ENCODE measurements around the gene SMIM43.
"Not testable (repeated sequence)": the region's sequence is repeated elsewhere in the genome, so short reads cannot be mapped to it uniquely, and the experiment has no call there.

Gene SMIM43

DNA sequence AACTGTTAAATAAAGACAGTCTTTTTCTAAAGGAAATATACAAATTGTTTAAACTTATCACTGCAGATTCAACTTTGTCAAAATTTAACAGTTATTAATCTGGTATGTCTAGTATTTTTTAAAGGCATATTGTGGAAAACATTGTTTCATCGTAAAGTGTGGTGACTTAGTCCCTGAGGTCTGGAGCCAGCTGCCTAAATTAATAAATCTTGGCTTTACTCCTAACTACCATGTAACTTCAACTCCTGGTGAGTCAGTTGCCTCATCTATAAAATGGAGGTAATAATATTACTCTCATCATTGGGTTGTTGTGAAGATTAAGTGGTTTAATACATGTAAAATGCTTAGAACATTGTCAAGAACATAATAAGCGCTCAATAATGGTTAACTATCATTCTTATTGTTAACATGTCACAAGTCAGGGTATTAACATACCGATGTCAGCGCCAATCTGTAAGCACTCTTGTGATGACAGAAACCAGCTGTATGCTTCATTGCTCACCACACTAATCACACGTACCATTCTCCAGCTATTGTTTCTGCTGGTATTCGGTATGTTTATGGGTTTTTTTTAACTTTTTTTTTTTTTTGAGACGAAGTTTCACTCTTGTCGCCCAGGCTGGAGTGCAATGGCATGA is 14.1 kb upstream of the SMIM43 start:
- DNase-seq = no peak

DNA sequence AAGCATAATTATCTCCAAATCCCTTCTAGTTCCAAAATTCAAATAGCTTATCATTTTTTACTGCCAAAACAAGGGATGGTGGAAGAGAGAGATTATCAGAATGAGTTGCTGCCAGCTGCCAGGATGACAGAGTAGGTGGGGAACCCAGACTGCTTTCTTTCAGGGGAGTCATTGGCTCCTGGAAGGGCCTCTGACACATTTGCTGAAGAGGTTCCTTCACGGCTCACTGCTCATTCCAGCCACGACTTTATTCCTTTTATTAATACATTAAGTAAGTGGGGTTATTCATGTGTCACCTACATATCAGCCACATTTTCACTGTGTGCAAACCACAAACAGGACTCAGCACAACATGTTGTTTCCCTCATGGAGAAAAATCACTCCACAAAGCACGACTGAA is 12.7 kb upstream of the SMIM43 start:
- DNase-seq = peak; percentile 4

GRCh38 chr4:121776610-121777401 is 11.8 kb upstream of the SMIM43 start:
- no peak for DNase-seq

DNA sequence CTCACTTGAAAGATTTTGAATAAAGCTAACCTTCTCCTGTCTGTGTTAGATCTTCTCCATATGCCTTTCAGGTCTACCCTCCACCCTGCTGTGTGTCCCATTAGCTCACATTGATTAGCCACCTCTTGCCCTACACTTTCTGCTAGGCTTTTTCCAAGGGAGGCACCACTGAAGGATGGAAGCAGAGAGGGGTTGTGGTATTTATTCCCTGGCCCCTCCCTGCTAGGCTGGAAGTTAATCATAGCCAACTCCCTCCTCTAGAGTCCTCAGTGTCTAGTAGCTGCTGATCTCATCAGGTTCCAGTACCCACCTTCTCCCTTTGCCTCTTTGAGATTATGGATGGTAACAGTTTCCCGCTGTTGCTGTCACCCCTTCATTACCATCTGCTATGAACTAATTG is 8.9 kb upstream of the SMIM43 start:
- DNase-seq = no peak

DNA sequence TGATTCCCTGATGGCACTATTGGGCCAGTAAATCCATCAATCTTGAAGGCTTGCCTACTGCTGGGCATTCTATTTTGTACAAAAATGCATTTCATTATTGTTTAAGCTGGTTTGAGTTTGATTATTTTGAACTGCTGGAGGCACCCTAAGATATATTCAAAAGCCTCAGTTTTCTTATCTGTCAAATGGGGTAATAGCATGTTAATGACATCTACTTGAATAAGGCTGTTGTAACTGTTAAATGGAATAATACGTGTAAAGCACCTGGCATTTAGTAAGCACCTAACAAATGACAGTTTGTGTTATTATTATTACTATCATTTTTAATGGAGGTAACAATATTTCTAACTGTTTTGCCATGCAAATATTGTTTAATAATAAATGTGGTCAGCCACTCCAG is 6.9 kb upstream of the SMIM43 start:
- DNase-seq = no peak

DNA sequence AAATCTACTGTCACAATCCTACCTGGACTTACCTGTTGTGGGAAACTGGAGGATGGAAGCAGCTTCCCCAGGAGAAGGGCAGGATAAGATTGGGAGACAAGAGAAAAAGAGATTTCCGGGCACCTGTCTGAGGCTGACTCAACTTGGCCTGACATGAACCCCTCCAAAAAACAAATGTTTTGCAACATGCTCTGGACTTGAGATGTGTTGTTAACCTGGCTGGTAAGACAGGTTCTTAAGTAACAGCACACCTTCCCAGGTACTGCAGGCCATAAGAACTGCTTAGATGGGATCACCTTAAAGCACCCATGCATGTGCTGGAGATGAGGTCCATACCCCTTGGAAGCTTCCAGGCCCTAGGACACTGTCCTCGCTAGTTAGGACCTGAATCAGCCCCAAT is 4.4 kb upstream of the SMIM43 start:
- DNase-seq = no peak

GRCh38 chr4:121767166-121767565 is 2.2 kb upstream of the SMIM43 start:
- no peak for DNase-seq

DNA sequence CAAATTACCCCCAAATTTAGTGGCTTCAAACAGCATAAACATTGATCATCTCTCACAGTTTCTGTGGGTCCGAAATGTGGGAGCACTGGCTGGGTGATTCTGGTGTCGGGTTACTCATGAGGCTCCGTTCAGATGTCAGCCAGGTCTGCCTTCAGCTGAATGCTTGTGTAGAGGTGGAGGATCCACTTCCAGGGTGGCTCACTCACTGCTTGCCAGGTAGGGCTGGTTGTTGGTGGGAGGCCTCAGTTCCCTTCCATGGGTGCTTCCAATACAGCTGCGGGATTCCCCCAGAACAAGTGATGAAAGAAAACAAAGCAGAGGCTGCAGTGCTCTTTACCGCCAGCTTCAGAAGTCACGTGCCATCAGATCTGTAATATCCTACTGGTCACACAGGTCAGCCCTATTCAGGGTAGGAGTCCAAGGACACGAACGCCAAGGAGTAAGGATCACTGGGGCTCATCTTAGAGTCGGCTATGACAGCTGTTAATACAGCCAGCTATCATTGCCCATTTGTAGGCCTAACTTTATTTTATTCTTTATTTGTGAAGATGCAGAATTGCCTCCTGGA is 1.1 kb upstream of the SMIM43 start:
- DNase-seq = no peak

- no peak for DNase-seq
Measured at GRCh38 chr4:121765368-121765705, 373 bp upstream of the SMIM43 start.

- no peak for DNase-seq
Measured at GRCh38 chr4:121764303-121764701, 662 bp downstream of the SMIM43 start.

GRCh38 chr4:121760205-121760604 is 4.8 kb downstream of the SMIM43 start:
- no peak for DNase-seq

DNA sequence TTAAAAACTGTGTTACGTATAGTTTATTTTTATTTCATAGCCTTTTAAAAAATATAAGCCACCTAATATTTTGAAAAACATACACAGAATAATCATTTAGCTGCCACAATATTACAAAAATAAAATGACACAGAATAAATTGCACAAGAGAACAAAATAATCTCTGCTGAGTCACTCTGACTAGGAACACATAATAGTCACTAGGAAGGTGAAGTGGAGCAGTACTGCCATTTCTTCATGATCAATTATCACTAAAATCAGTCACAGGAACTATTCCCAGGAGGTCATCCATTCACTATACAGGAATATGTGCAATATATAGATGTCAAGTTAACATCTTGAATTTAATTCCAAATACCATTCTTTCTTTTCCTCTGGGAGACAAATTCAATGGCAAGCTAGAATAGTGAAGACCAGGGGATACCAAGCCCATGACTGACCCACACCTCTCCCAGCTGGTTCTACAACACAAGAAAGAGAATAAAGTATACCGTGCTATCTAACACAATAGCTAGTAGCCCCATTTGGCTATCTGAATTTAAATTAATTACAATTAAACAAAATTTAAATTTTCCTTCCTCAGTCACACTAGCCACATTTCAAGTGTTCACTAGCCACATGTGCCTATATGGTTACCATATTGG is 5.9 kb downstream of the SMIM43 start:
- DNase-seq = no peak

DNA sequence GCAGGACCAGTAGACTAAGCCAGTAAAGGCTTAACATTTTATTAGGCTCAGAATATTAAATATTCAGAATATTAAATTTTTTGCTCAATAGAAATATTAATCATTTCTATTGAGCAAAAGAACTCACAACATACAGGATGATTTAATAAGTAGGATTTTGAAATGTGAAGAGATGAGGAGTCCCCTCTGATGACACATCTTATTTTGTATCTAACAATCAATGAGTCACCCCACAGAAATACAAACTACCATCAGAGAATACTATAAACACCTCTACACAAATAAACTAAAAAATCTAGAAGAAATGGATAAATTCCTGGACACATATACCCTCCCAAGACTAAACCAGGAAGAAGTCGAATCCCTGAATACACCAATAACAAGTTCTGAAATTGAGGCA is 12.8 kb downstream of the SMIM43 start:
- DNase-seq = not testable (repeated sequence)

- DNase-seq = no peak
Measured at GRCh38 chr4:121749225-121749624, 15.7 kb downstream of the SMIM43 start.

DNA sequence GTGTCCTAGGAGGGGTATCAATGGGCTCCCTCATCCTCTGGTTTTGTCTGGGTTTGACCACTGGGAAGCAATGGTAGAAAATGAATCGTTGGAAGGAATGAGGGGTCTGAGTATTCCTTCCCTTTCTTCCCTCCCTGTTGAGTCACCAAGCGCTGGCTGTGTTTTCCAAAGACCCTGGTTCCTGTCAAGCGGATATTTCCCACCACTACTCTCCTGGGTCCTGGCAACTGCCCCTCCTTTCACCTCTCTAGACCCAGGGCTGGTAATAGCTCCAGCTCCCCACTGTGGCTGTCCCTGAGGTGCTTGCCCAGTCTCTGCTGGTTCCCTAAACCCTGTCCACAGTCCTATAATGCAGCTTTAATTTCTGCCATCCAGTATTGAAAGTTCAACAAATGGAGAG is 22.2 kb downstream of the SMIM43 start:
- no peak for DNase-seq

- DNase-seq = peak; percentile 68
Measured at GRCh38 chr4:121741751-121742150, 23.2 kb downstream of the SMIM43 start.

- no peak for DNase-seq
Measured at GRCh38 chr4:121740796-121741409, 24.1 kb downstream of the SMIM43 start.

DNA sequence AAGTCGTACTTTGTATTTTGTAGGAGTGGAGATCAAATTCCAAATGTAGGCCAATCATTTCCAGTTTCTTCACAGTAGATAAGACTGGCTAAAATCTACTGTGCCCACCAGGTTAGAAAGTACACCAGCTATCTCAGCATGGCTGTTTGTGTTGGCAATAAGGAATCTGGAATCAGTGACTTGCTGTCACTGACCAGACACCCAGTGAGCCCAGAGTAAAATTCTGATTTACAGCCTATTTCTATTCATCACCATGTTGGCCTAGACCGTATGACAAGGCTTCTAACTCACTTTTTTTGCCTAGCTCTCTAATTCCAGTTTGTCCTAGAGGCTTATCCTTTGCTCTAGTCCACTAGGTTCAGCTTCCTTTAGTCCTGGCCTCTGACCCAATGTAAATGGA is 25.4 kb downstream of the SMIM43 start:
- DNase-seq = no peak

DNA sequence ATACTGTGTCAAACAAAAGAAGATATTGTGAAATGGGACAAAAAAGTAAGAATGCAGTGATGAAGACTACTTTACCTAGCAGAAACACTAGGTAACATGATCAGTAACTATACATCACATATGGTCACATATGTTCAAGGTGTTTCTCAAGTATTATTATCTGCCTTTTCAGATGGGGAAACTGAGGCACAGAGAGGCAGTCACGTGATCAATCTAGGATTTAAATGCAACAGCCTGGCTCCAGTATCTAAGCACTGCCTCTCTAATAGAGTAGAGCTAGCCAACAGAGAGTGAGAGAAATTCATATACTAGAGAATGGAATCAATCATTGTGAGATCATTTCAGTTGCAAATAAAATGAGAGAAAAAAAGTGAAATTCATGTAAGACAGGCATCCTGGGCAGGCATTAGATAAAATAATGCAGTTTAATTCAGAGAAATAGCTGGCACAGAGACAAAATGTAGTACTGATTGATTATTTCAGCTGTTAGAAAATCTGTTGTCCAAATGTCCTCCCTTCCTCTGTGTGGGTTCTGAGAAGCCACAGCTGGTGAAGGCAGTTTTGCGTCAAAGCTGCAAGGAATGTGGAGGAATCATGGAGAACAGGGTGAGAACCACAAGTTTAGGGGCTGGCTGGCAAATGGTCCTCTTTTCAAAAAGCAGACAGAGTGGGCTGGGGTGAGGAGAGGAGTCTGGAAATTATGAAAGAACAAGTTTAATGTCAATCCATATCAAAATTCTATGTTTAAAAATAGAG is 26.0 kb downstream of the SMIM43 start:
- DNase-seq = no peak

GRCh38 chr4:121737846-121738554 is 27.0 kb downstream of the SMIM43 start:
- DNase-seq = no peak

DNA sequence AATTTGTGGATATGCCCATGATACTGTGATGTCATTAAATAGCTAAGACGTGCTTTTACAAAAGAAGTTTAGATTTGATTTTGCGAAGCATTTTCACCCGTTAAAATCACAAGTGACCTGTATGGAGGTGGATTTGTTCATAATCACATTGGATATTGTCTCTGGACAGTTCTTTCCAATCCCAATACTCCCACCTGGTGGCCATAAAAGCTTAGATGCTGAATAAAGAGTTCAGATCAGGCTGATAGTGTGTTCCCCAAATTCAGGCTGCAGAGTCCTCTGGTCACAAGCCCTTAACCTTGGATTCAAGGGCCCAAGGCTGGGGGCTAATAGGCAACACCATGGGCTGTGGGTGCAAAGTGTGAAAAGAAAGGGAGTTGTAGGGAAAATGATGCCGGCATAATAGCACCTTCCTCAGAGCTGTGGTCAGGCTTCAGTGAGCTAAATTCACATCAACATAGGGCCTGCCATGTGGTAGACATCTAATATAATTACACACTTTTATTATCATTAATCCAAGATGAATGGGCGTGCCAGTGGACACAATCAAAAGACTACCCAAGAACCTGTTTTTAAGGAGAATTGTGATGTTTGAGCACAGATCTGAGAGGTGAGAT is 28.1 kb downstream of the SMIM43 start:
- DNase-seq = peak; percentile 19

DNA sequence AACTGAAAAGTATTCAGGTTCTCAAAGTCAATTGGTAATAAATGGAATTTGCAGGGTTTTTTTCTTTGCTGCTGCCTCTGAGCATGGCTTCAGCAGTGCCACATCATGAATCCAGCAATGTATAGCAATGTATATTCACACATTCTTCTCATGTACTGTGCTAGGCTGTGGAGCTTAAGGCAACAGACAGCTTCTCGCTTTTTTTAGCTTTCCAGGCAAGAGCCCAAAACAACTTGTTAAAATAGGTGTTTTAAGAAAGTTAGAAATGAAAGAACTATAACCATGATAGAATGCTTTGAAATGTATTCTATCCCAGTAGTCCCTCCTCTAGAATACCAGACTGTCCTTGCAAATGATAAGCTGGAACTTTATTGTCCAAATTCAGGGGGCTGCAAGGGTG is 30.4 kb downstream of the SMIM43 start:
- DNase-seq = no peak

Data from NCI-H1105 treated with DMSO at 0.1 percent for 48 hours (cell line).